Measurements from ENCODE around the gene GJC1.
A peak's percentile ranks its signal among the peaks of the same experiment; 100 is the strongest.
"Not testable (repeated sequence)": the region's sequence is repeated elsewhere in the genome, so short reads cannot be mapped to it uniquely, and the experiment has no call there.

Gene GJC1

GRCh38 chr17:44820631-44821212 lies 9.4 kb downstream of the GJC1 start:
- Histone ChIP-seq H3K9me3 (ENCODE audit: insufficient read depth, low read depth, low read length) (no peaks in the 10 kb centered on the region), H3K27ac (ENCODE audit: low read length) (no peak overlapping the region), H3K4me3 (ENCODE audit: low read length) (no peak overlapping the region), H3K36me3 (ENCODE audit: insufficient read depth, low read depth, low read length) (peaks cover 17% of the 10 kb centered on the region; the same call in 1 of the 2 replicates), H3K27me3 (ENCODE audit: insufficient read depth, low read length) (no peaks in the 10 kb centered on the region), H3K9ac (ENCODE audit: low read depth, low read length) (no peak overlapping the region), H3K4me1 (ENCODE audit: insufficient read depth, low read length) (no peaks in the 10 kb centered on the region)

- not testable (repeated sequence) for H3K27ac ChIP-seq (ENCODE audit: low read length); H3K4me1 ChIP-seq (ENCODE audit: insufficient read depth, low read length); H3K9ac ChIP-seq (ENCODE audit: low read depth, low read length); H3K9me3 ChIP-seq (ENCODE audit: insufficient read depth, low read depth, low read length); H3K4me3 ChIP-seq (ENCODE audit: low read length); H3K27me3 ChIP-seq (ENCODE audit: insufficient read depth, low read length)
- H3K36me3 ChIP-seq (ENCODE audit: insufficient read depth, low read depth, low read length): peaks cover 15% of the 10 kb centered on the region; the same call in 1 of the 2 replicates
Observed at GRCh38 chr17:44818508-44818907, 11.6 kb downstream of the GJC1 start.

GRCh38 chr17:44812263-44812662 lies 17.8 kb downstream of the GJC1 start:
- no peak overlapping the region for H3K27ac ChIP-seq (ENCODE audit: low read length)

GRCh38 chr17:44808656-44809388 lies 21.3 kb downstream of the GJC1 start:
- H3K4me1 ChIP-seq (ENCODE audit: insufficient read depth, low read length); H3K27ac ChIP-seq (ENCODE audit: low read length); H3K4me3 ChIP-seq (ENCODE audit: low read length); H3K9ac ChIP-seq (ENCODE audit: low read depth, low read length); H3K27me3 ChIP-seq (ENCODE audit: insufficient read depth, low read length); H3K9me3 ChIP-seq (ENCODE audit: insufficient read depth, low read depth, low read length): not testable (repeated sequence)
- peaks cover 40% of the 10 kb centered on the region for H3K36me3 ChIP-seq (ENCODE audit: insufficient read depth, low read depth, low read length)

More at GRCh38 chr17:44812263-44812662, 17.8 kb downstream of the GJC1 start:
- peaks cover 6% of the 10 kb centered on the region for H3K36me3 ChIP-seq (ENCODE audit: insufficient read depth, low read depth, low read length)
- H3K9ac ChIP-seq (ENCODE audit: low read depth, low read length): no peak overlapping the region
- no peaks in the 10 kb centered on the region for H3K4me1 ChIP-seq (ENCODE audit: insufficient read depth, low read length)
- no peaks in the 10 kb centered on the region for H3K9me3 ChIP-seq (ENCODE audit: insufficient read depth, low read depth, low read length)
- no peaks in the 10 kb centered on the region for H3K27me3 ChIP-seq (ENCODE audit: insufficient read depth, low read length)
- no peak overlapping the region for H3K4me3 ChIP-seq (ENCODE audit: low read length)

- H3K27me3 ChIP-seq (ENCODE audit: insufficient read depth, low read length): no peaks in the 10 kb centered on the region
- no peaks in the 10 kb centered on the region for H3K9me3 ChIP-seq (ENCODE audit: insufficient read depth, low read depth, low read length)
- H3K27ac ChIP-seq (ENCODE audit: low read length): no peak overlapping the region
- H3K4me1 ChIP-seq (ENCODE audit: insufficient read depth, low read length): no peaks in the 10 kb centered on the region
- no peak overlapping the region for H3K9ac ChIP-seq (ENCODE audit: low read depth, low read length)
- no peak overlapping the region for H3K4me3 ChIP-seq (ENCODE audit: low read length)
- peaks cover 47% of the 10 kb centered on the region for H3K36me3 ChIP-seq (ENCODE audit: insufficient read depth, low read depth, low read length)
Observed at GRCh38 chr17:44808156-44808555, 21.9 kb downstream of the GJC1 start.

- H3K36me3 ChIP-seq (ENCODE audit: insufficient read depth, low read depth, low read length): peaks cover 51% of the 10 kb centered on the region
- no peak overlapping the region for H3K27ac ChIP-seq (ENCODE audit: low read length)
- H3K9ac ChIP-seq (ENCODE audit: low read depth, low read length): no peak overlapping the region
- H3K4me3 ChIP-seq (ENCODE audit: low read length): no peak overlapping the region
- H3K27me3 ChIP-seq (ENCODE audit: insufficient read depth, low read length): no peaks in the 10 kb centered on the region
- no peaks in the 10 kb centered on the region for H3K4me1 ChIP-seq (ENCODE audit: insufficient read depth, low read length)
- H3K9me3 ChIP-seq (ENCODE audit: insufficient read depth, low read depth, low read length): no peaks in the 10 kb centered on the region
Observed at GRCh38 chr17:44807817-44808155, 22.3 kb downstream of the GJC1 start.

- peaks cover 56% of the 10 kb centered on the region for H3K36me3 ChIP-seq (ENCODE audit: insufficient read depth, low read depth, low read length)
- H3K27me3 ChIP-seq (ENCODE audit: insufficient read depth, low read length): no peaks in the 10 kb centered on the region
- no peak overlapping the region for H3K9ac ChIP-seq (ENCODE audit: low read depth, low read length)
- no peaks in the 10 kb centered on the region for H3K4me1 ChIP-seq (ENCODE audit: insufficient read depth, low read length)
- H3K9me3 ChIP-seq (ENCODE audit: insufficient read depth, low read depth, low read length): no peaks in the 10 kb centered on the region
- no peak overlapping the region for H3K27ac ChIP-seq (ENCODE audit: low read length)
- no peak overlapping the region for H3K4me3 ChIP-seq (ENCODE audit: low read length)
Observed at GRCh38 chr17:44807093-44807816, 22.8 kb downstream of the GJC1 start.

- Histone ChIP-seq H3K9me3 (ENCODE audit: insufficient read depth, low read depth, low read length) (no peaks in the 10 kb centered on the region), H3K27ac (ENCODE audit: low read length) (no peak overlapping the region), H3K27me3 (ENCODE audit: insufficient read depth, low read length) (no peaks in the 10 kb centered on the region), H3K36me3 (ENCODE audit: insufficient read depth, low read depth, low read length) (peaks cover 84% of the 10 kb centered on the region), H3K4me3 (ENCODE audit: low read length) (no peak overlapping the region), H3K9ac (ENCODE audit: low read depth, low read length) (no peak overlapping the region), H3K4me1 (ENCODE audit: insufficient read depth, low read length) (no peaks in the 10 kb centered on the region)
Observed at GRCh38 chr17:44804302-44805089, 25.6 kb downstream of the GJC1 start.

GRCh38 chr17:44801880-44802279 lies 28.2 kb downstream of the GJC1 start:
- peaks cover 7% of the 10 kb centered on the region for H3K4me1 ChIP-seq (ENCODE audit: insufficient read depth, low read length)
- no peak overlapping the region for H3K4me3 ChIP-seq (ENCODE audit: low read length)
- H3K36me3 ChIP-seq (ENCODE audit: insufficient read depth, low read depth, low read length): peaks cover 93% of the 10 kb centered on the region
- no peaks in the 10 kb centered on the region for H3K9me3 ChIP-seq (ENCODE audit: insufficient read depth, low read depth, low read length)
- no peak overlapping the region for H3K27ac ChIP-seq (ENCODE audit: low read length)
- no peak overlapping the region for H3K9ac ChIP-seq (ENCODE audit: low read depth, low read length)
- H3K27me3 ChIP-seq (ENCODE audit: insufficient read depth, low read length): no peaks in the 10 kb centered on the region

GRCh38 chr17:44798356-44798755 lies 31.7 kb downstream of the GJC1 start:
- no peak overlapping the region for H3K4me3 ChIP-seq (ENCODE audit: low read length)

GRCh38 chr17:44797802-44798201 lies 32.3 kb downstream of the GJC1 start:
- peaks cover 7% of the 10 kb centered on the region for H3K4me1 ChIP-seq (ENCODE audit: insufficient read depth, low read length)
- peak overlapping the region; percentile 43; the same call in 1 of the 2 replicates for H3K9ac ChIP-seq (ENCODE audit: low read depth, low read length)
- peaks cover 52% of the 10 kb centered on the region for H3K36me3 ChIP-seq (ENCODE audit: insufficient read depth, low read depth, low read length)
- H3K27ac ChIP-seq (ENCODE audit: low read length): peak overlapping the region; percentile 28
- H3K9me3 ChIP-seq (ENCODE audit: insufficient read depth, low read depth, low read length): no peaks in the 10 kb centered on the region
- no peak overlapping the region for H3K4me3 ChIP-seq (ENCODE audit: low read length)
- H3K27me3 ChIP-seq (ENCODE audit: insufficient read depth, low read length): no peaks in the 10 kb centered on the region

More at GRCh38 chr17:44798356-44798755, 31.7 kb downstream of the GJC1 start:
- Histone ChIP-seq H3K27me3 (ENCODE audit: insufficient read depth, low read length) (no peaks in the 10 kb centered on the region), H3K27ac (ENCODE audit: low read length) (peak overlapping the region; percentile 28), H3K9ac (ENCODE audit: low read depth, low read length) (no peak overlapping the region), H3K4me1 (ENCODE audit: insufficient read depth, low read length) (peaks cover 7% of the 10 kb centered on the region), H3K9me3 (ENCODE audit: insufficient read depth, low read depth, low read length) (no peaks in the 10 kb centered on the region), H3K36me3 (ENCODE audit: insufficient read depth, low read depth, low read length) (peaks cover 58% of the 10 kb centered on the region)
